ENCODE measurements around the gene ENTPD8.

The ENTPD8 gene

DNA sequence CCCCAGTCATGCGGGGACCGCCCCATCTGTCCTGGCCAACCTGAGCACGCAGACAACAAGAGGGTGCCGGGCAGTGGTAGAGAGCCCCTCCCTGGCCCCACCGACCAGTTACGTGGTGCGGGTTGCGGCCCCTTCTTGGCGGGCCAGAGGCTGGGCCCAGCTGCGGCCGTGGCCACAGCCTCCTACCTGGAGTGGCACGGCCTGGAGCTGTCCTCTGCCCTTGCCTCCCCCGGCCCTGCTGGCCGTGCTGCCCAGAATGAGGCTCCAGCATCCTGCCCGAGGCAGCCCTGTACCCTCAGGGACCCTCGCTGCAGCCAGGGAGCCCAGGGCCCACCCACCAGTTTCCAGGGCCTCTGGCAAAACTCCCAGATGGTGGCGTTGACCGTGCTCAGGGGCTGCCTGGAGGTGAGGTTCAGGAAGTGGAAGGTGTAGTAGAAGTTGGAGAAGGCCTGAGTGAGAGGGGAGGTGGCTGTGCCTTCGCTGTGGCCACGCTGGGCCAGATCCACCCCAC lies 5.7 kb downstream of the ENTPD8 start:
- no peak for DNase-seq (ENCODE audit: low read depth)
- H3K4me3 ChIP-seq (ENCODE audit: low read depth, low read length), result no peak overlapping the region

DNA sequence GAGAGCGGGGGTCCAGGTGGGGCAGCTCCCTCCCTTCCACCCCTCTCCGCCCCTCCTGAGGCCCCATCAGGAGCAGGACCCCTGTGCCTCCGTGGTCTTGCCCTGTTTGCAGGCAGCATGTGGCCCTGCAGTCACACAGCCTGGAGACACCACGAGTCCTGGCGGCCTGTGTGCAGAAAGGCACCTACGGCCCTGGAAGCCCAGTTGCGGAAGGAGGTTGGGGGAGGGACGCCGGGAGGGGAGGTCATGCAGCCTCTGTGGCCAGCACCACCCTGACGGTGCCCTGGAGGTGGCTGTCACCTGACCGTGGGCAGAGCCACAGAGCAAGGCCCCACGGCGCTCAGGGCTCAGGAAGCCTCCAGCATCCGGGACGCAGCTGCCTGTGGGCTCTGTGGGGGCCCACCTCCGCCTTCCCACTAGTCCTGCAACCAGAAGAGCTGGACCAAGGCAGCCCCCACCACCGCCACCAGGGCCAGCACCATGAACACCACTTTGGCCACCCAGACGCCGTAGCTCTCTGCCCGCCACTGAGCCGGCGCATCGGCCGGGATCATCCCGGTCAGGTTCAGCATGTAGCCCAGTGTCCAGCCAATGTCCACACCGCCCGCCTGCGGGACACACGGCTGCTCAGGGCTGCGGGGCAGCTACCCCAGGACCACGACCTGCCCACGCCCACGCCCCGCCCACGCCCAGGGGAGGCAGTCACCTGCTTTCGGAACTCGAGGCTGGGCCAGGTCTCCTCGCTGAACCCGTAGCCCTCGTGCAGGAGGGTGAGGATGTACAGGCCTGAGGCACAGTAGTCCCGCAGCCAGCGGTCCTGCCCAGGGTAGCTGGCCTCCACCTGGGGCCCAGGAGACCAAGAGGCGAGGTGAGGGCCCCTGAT lies 6.4 kb downstream of the ENTPD8 start:
- DNase-seq (ENCODE audit: low read depth), result no peak
- H3K4me3 ChIP-seq (ENCODE audit: low read depth, low read length), result no peak overlapping the region

DNA sequence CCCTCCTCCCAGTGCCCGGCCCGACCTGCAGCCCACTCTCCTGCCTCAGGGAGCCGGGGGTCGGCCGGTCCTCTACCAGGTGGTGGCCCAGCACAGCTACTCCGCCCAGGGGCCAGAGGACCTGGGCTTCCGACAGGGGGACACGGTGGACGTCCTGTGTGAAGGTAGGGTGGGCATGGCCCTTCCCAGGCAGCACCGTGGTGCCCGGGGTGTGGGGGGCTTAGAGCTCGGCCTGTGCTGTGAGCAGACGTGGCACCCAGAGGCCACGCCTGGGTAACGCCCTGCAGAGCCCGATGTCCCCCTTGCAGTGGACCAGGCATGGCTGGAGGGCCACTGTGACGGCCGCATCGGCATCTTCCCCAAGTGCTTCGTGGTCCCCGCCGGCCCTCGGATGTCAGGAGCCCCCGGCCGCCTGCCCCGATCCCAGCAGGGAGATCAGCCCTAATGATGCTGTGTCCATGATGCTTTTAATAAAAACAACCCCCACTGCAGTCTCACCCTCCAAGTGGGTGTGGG lies 7.2 kb downstream of the ENTPD8 start:
- no peak for DNase-seq (ENCODE audit: low read depth)
- H3K4me3 ChIP-seq (ENCODE audit: low read depth, low read length), result no peak overlapping the region

DNA sequence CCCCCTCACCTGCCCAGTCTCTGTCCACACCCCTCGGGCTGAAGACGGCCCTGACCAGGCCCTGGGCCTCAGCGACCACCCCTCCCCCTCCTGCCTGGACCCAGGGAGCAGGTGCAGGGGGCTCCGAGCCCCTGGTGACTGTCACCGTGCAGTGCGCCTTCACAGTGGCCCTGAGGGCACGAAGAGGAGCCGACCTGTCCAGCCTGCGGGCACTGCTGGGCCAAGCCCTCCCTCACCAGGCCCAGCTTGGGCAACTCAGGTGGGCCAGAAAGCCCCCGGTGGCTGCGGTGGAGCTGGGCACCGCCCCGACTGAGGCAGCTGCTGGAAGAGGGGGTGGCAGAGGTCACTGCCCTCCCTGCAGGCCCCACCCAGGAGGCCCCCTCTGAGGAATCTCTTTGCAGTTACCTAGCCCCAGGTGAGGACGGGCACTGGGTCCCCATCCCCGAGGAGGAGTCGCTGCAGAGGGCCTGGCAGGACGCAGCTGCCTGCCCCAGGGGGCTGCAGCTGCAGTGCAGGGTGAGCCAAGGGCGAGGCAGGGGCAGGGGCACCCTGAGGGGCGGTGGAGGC lies 7.7 kb downstream of the ENTPD8 start:
- H3K4me3 ChIP-seq (ENCODE audit: low read depth, low read length), result no peak overlapping the region
- no peak for DNase-seq (ENCODE audit: low read depth)

DNA sequence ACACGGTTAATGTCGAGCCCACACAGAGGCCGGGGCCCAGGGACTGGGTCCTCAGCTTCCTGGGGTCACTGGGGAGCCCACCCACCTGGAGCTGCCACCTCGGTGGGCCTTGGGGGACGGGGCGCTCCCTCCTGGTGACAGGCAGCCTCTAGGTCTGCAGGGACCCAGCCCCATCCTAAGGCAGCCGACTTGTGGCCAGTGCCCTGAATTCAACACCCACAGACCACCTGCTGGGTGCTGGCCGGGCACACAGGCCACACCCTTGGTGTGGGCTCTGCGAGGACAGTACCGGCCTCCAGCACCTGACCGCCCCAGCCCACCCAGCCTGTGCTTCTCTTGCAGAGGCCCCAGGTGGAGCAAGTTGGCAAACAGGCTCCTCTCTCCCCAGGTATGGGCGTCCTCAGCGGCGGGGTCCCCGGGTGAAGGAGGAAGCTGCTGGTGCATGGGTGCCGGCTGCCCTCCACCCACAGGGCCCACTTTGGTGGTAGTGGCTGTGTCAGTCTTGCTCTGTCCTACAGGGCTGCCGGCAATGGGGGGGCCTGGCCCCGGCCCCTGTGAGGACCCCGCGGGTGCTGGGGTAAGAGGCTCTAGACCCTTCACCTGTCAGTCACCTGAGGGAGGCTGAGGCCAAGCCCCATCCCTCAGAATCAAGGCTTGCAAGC lies 8.3 kb downstream of the ENTPD8 start:
- no peak overlapping the region for H3K4me3 ChIP-seq (ENCODE audit: low read depth, low read length)
- no peak for DNase-seq (ENCODE audit: low read depth)

DNA sequence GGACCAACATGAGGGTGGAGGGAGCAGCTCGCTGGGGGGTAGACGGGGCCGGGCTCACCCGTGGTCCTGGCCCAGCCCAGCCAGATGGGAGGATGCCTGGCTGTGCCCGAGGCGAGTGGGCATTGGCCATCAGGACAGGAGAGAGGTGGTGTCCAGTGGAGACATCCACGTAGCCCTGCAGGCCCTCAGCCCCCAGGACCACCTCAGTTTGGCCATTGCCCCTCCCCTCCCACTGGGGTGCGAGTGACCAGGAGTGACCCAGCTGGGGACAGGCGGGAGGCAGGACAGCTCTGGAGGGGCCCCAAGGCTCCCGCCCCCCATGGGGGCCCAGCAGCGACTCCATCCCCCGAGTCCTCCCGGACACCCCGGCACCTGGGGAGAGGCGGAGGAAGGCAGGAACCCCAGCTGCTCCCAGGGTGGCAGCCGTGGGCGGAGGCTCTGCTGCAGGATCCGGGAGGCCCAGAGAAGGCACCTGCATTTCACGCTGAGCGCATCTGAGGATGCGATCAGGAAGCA lies 9.7 kb downstream of the ENTPD8 start:
- no peak overlapping the region for H3K4me3 ChIP-seq (ENCODE audit: low read depth, low read length)
- DNase-seq (ENCODE audit: low read depth), result no peak

DNA sequence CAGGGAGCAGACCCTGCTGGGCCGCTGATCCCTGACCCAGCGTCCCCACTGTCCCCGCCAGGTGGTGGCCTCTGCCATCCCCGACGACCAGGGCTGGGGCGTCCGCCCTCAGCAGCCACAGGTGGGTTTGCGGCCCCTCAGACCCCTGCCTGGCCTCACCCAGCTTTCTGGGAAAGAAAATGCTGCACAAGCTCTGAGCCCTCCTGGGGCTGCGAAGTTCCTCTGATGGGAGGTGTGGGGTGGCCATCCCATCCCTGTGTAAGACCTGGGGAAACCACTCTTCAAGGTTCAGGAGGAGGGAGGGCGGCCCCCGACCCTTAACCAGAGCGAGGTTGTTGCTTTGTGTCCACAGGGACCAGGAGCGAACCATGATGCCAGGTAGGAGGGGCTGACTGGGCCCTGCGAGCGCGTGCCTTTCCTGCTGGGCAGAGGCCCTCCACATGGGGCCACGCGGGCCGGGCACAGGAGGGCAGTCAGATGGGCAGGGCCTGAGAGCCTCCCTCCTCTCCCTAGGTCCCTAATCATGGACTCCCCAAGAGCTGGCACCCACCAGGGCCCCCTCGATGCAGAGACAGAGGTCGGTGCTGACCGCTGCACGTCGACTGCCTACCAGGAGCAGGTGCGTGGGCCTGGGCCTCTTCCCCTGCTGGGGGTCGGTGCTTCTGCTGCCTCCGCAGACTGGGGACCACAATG lies 10.3 kb downstream of the ENTPD8 start:
- no peak for DNase-seq (ENCODE audit: low read depth)
- H3K4me3 ChIP-seq (ENCODE audit: low read depth, low read length), result no peak overlapping the region

DNA sequence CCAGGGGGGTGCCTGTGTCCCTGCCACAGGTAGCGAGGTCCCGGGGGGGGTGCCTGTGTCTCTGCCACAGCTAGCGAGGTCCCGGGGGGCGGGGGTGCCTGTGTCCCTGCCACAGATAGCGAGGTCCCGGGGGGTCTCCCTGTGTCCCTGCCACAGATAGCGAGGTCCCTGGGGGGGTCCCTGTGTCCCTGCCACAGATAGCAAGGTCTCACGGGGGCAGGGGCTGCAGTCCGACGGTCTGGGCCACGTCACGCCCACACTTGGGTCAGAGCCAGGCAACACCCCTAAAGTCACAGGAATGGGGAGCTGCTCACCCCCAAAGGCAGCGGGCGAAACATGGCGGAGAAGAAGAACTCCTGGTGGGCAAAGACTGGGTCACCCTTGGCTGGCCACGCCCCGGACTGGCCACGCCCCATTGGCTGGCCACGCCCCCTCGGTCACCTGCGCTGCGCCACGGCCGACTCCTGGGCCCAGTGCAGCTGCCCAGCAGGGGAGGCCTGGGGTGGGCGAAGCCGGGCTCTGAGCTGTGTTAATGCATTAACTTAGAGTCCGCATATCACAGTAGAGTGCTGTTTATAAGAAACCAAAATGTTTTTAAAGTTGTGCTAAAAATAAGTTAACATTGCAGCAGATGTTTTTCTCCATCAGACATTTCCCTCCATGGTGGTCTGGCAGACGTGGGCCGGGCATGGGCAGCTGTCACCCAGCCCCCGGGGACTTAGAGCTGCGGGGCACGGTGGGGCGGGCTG lies 11.0 kb downstream of the ENTPD8 start:
- H3K4me3 ChIP-seq (ENCODE audit: low read depth, low read length), result no peak overlapping the region
- no peak for DNase-seq (ENCODE audit: low read depth)

DNA sequence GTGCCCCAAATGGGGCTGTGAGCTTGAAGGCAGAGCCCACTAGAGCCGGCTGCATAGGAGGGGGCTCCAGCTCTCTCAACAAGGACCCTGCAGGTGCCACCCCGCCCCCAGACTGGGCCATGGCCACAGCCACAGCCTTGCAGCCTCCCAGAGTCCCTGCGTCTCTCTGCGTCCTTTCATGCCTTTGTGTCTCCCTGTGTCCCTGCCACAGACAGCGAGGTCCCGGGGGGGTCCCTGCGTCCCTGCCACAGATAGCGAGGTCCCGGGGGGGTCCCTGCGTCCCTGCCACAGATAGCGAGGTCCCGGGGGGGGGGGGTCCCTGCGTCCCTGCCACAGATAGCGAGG lies 11.6 kb downstream of the ENTPD8 start:
- DNase-seq (ENCODE audit: low read depth), result no peak
- no peak overlapping the region for H3K4me3 ChIP-seq (ENCODE audit: low read depth, low read length)

DNA sequence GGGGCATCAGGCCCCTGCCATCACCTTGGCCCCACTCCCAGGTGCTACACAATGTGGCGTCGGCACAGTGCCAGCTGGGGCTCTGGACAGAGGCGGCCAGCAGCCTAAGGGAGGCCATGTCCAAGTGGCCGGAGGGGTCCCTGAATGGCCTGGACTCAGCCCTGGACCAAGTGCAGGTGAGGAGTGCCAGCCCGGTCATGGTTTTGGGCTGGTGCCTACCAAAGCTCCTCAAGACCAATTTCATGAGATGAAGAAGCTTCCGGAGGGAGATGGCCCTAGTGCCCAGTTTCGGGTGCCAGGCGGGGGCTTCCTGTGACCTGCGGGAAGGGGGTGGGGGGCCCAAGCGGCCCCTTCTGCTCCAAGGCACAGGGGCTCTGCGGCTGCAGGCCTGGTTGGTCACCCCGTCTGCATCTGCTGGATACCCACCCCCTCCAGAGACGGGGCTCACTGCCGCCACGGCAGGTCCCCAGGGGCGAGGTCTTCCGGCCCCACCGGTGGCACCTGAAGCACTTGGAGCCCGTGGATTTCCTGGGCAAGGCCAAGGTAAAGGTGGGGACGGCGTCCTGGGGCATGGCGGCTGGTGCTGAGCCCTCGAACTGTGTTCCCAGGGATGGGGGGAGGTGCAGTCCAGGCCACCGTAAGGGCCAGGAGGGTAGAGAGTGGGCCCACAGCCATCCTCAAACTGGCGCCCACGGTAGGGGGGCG lies 12.2 kb downstream of the ENTPD8 start:
- H3K4me3 ChIP-seq (ENCODE audit: low read depth, low read length), result no peak overlapping the region

DNA sequence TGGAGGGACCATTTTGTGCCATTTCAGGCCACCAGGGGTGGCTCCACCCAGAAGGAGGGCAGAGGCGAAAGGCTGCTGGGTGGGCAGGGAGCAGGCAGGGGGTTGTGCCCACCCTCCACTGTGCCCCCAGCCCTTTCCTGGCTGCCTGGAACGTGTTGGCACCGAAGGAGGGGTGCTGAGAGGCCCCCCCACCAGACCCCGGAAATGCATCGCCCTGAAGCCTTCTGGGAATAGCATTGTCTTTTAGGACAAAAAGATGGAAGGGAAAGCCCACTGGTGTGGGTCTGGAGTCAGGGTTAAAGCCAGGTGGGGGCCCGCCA lies 12.9 kb downstream of the ENTPD8 start:
- no peak overlapping the region for H3K4me3 ChIP-seq (ENCODE audit: low read depth, low read length)
- DNase-seq (ENCODE audit: low read depth), result no peak

More for the DNA sequence above, 12.2 kb downstream of the ENTPD8 start:
- no peak for DNase-seq (ENCODE audit: low read depth)

DNA sequence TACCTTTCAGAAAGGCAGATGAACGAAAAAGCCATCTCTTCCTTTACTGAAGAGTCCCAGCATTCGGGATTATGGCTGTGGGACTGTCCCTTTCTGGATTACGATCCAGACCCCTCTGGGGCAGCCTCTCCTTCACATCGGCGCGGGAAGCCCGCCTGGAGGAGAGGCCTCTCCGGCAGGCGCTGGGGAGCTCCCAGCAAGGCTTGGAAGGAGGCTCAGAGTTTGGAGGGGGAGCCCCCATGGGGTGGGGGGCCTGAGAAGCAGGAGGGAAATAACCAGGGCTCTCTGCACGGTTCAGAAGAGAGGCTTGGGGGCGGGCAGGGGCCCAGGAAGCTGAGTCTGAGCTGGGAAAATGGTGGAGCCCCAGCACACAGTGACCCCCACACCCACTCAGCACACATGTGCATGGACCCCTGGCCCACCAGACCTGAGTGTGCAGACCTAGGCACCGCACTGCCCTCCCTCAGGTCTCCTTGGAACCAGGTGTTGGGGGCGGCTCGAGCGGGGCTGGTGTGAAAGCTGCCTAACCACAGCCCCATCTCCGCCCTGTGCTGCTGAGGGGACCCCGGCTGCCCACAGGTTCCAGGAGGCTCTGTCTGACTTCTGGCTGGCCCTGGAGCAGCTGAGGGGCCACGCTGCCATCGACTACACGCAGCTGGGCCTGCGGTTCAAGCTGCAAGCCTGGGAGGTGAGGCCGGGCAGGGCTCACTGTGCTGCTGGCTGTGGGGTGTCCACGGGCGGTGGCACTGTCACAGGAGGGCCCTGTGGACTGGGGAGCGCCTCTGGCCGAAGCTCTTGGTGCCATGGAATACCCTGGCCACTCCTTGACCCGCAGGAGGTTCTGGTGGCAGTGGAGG lies 13.5 kb downstream of the ENTPD8 start:
- H3K4me3 ChIP-seq (ENCODE audit: low read depth, low read length), result no peak overlapping the region
- no peak for DNase-seq (ENCODE audit: low read depth)

DNA sequence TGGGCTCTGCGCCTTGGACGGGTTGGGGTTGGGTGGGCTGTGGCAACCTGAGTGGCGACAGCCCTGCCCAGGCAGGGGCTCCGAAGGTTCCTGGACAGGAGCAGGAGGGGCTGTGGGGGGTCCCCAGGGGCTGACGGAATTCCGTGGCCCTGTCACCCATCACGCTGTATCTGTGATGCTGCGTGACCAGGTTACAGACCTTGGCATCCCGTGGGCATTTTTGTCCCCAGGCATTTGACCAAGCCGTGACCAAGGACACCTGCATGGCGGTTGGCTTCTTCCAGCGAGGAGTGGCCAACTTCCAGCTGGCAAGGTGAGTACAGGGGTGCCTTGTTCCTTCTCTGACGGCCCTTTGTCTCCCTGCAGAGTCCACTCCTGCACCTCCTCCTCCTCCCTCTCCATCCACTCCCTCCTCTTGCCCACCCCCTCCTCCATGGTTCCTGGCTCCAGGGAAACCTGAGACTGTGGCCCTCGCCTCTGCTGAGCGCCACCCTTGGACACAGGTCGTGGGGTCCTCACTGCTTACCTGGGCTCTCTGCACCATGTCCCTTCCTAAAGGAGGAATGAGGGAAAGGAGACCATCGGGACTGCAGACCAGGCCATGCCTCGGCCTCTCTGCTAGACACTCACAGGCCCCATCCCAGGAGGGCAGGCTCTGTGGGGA lies 15.0 kb downstream of the ENTPD8 start:
- DNase-seq (ENCODE audit: low read depth), result no peak
- no peak overlapping the region for H3K4me3 ChIP-seq (ENCODE audit: low read depth, low read length)

DNA sequence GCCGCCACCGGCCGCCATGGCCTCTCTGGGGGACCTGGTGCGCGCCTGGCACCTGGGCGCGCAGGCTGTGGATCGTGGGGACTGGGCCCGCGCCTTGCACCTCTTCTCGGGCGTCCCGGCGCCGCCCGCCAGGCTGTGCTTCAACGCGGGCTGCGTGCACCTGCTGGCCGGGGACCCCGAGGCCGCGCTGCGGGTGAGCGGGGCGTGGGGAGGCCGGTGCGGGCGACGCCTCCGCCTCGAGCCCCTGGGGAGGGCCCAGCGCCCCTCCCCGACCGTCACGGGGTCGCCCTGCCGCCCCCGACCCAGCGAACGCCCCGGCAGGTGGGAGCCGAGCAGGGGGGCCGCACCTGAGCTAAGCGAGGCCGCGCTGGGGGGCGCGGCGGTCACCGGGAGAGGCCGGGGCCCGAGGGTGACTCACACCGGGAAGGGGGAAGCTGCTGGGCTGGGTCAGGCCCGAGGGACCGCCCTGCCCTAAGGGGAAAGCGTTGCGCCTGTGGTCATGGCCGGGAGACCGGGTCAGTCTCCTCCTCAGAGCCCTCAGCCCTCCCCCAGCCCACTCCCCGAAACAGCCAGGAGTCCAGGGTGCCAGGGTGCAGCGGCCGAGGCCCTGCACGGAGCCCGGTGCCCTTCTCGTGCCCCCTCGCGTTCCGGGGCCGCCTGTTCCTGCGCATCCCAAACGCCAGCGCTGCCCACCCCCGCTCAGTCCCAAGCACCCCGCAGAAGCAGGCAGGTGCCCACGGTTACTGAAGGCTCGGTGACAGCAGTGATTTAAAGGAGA lies 17.5 kb downstream of the ENTPD8 start:
- no peak for DNase-seq (ENCODE audit: low read depth)
- peak overlapping the region; percentile 79 for H3K4me3 ChIP-seq (ENCODE audit: low read depth, low read length)

DNA sequence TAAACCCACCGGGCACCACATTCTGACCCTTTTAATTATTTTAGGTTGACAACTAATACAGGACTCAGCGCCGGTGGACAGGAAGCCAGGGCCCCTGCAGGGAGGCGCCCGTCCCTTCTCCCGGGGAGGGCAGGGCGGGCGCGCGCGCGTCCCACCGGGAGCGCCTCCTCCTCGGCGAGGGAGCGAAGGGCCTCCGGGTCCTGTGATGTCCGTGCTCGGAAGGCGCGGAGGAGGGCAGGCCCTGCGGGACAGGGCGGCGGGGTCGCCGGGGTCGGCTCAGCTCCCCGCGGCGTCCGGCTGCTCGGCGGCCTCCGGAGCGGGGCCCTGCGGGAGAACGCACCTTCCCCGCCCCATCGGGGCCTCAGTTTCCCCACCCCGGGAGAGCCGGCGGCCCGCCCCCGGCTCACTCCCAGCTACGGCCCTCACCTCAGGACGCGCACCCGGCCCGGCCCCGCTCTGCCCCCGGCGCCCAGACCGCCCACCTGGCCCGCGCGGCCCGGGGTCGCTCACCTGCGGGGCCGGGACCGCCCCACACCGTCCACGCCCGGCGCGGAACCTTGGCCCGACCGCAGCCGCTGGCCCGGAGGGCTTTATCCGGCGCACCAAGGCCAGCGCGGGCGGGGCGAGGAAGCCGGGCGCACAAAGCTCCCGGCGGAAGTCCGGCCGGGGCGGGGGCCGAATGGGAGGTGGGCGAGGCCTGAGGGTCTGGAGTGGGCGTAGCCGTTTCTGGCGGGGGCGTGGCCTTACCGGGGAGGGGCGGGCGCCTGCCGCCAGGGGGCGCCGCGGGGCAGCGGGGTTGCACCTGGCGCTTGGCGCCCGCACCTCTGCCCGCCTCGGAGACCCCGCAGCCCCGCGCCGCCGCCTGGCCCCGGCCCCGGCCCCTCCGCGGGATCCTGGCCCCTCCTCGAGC lies 18.3 kb downstream of the ENTPD8 start, which contains the start of the genes EXD3 and NOXA1:
TSS of gene EXD3 (minus strand) at position 559 of the 910 bp plus-strand sequence. CDS start 27,805 bp downstream, outside the sequence.
TSS of gene NOXA1 (plus strand) at position 790 of the 910 bp plus-strand sequence. CDS start 137 bp downstream, outside the sequence.
- H3K4me3 ChIP-seq (ENCODE audit: low read depth, low read length), result peak within 1 kb of the TSS; percentile 79
- peak; percentile 56 for DNase-seq (ENCODE audit: low read depth)

All from skeletal muscle cell (primary cell).